GM19035 (cell line): Measurements from ENCODE around the gene IER5L.

Source experiments
- ATAC-seq: cut with Tn5 transposase; IDR thresholded peaks from one replicate; pipeline ENCODE4 v1.9.1; 2021; ENCODE audit not compliant: unreplicated experiment

The IER5L gene

DNA sequence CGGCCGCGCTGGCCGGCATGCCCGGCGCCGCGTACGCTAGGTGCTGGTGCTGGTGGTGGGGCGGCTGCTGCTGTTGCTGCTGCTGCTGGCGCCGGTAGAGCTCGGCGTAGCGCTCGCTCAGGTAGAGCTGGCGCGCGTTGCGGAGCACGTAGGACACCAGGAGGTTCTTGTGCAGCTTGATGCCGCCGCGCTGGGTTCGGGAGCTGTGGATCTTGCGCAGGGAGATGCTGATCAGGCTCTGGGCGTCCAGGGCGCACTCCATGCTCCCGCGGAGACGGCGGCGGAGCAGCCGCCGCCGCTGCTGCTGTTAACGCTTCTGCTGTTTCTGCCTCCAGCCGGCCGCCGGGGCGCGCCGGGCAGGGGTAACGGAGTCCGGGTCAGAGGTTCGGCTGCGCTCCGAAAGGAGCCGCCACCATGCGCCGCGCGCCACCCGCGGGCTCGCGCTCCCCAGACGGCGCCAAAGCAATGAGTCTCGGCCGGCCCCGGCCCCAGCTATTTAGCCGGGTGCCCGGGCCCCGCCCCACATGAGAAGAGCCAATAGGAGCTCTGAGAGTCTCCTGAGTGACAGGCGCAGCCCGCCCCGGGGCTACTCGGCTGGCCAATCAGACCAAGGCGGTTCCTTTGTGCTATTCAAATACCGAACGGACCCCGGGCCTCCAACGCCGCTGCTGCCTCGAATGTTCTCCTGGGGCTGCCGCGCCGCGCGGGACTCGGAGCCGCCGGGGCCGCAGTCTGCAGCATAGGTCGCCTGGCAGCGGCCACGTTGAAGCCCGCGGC, at the start of gene IER5L:
IER5L (minus strand) TSS at position 471 of the 777 bp plus-strand sequence; CDS start at position 262, 209 bp downstream.
- ATAC-seq = peak; percentile 84

DNA sequence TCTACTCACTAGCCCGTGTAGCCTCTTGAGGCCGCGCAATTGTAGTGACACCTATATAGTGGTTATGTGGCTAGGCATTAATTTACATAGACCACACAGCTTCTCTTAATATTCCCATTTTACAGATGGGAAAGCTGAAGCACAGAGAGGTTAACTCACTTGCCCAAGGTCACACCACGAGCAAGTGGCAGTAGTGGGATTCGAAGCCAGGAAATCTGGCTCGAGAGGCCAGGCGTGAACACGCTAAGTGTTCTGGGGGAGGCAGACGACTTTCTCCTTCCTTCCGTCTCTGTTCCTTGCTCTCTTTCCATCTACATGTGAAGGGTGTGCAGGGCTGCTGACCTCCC, 49.8 kb upstream of the IER5L start:
- ATAC-seq = no peak

DNA sequence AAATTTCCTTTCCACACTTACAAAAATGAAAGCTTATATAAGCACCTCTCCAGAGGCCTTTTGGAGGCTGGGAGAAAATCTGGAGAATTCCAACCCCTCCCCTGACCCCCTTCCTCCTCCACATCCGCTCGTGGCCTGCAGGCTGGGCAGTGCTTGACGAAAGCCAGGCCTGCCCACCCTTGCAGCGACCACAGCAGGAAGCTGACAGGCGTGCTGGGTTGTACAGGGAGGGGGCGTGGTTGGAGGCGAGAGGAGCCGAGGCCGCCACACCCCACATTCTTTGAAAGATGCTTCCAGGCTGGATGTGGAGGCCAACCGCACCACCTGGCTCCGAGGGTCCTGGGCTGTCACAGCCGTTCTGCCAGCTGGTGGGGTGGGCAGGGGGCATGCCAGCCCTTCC, 47.8 kb upstream of the IER5L start:
- no peak for ATAC-seq

DNA sequence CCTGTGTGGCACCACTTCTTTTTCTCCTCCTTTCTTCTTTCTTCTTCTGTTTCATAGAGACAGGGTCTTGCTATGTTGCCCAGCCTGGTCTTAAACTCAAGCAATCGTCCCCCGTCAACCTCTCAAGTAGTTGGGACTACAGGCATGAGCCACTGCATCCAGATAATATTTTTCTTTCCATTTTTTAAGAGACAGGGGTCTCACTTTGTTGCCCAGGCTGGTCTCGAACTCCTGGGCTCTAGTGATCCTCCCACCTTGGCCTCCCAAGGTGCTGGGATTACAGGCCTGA, 47.4 kb upstream of the IER5L start:
- no peak for ATAC-seq

- ATAC-seq = no peak
Observed at GRCh38 chr9:129224618-129225489, 46.8 kb upstream of the IER5L start.

DNA sequence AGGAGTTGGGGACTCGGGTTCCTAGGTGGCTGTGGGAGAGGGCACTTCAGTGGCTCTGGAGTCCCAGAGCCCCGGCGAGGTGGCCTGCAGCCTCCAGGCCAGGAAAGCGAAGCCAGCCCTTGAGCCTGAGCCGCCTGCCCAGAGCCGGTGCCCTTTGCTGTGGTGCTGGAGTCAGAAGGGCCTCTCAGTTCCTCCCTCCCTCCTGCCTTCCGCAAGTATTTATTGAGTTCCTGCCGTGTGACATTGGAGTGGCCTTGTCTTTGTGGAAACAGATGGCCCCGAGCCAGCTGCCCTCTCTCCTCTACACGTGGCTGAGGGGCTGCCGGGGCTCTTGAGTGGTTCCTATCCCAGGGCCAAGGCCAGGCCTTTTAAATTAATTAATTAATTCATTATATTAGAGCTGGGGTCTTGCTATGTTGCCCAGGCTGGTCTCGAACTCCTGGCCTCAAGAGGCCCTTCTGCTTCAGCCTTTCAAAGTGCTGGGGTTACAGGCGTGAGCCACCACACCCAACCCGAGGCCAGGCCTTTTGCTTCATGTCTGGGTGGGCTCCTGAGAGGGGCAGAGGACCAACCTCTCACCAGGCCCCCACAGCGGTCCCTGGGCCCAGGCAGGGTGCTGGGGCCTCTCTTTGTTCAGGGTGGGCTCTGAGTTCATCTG, 45.6 kb upstream of the IER5L start:
- ATAC-seq = no peak

- no peak for ATAC-seq
Observed at GRCh38 chr9:129222819-129223218, 44.8 kb upstream of the IER5L start.

DNA sequence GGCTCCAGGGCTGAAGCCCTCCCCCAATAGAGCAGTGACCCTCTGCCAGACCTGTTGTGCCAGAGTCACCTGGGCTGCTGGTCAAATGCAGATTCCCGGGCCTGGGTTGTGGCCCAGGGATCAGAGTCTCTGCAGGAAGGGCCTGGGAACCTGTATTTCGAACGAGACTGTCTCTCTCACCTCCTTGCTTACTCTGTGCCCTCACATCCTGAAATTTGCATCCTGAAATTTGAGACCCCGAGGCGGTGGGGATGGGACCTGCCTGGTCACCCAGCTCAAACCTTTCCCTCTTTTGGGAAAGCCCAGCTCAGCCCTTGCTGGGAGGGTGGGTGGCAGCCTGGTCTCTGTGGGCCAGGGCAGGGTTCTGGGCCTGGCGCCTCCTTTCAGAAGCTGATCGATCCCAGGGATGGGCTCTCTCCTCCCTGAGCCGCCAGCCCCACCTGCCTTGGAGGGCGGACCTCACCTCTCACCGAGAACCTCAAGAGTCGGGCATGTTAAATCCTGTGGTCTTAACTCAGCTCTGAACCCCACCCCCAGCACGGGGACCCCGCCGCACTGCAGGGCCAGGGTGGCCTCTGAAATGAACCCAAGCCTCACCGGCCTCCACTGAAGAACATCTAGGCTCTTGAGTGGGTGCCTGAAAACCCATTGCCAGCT, 44.0 kb upstream of the IER5L start:
- no peak for ATAC-seq

- no peak for ATAC-seq
Observed at GRCh38 chr9:129221233-129221632, 43.2 kb upstream of the IER5L start.

DNA sequence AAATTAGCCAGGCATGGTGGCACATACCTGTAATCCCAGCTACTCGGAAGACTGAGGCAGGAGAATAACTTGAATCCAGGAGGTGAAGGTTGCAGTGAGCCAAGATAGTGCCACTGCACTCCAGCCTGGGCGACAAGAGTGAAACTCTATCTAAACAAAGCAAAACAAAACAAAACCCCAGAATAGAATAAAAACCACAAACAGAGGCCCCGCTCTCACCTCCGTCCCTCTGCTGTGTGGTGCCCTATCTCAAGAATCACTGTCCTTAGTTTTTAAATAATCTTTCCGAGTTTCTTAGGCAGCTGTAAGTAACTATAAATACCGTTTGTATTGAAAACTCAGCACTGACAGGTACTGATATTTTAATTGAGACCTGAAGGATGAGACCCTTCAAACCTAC, 42.7 kb upstream of the IER5L start:
- ATAC-seq = no peak

DNA sequence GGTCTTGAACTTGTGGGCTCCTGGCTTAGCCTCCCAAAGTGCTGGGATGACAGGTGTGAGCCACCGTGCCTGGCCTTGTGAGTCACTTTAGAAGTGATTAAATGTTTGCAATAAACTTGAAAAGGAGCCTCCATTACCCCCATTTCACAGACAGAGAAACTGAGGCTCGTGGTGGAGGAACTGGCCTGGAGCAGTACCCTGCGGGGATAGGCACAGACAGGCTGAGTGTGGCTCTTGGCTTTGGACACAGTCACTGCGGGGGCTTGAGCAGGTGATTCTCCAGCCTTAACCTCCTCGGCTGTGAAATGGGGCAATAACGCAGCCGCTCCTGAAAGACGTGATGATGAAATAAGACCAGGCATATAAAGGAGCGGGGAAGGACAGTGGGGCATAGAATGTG, 40.9 kb upstream of the IER5L start:
- no peak for ATAC-seq

DNA sequence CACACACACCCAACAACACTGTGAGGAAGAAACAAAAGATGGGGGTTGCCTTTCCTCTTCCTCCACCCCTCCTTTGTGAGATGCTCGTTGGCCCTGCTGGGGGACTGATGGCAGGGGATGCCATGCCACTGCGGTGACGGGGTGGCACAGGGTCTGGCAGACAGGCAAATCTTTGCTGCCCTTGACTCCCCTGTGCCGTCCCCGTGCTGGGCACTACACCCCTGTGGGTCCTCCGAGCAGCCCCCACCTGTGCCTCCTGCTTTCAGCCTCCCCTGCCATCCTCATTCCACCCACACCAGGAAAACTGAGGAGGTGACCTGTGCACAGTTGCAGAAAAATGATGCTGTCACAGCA, 40.2 kb upstream of the IER5L start:
- no peak for ATAC-seq

DNA sequence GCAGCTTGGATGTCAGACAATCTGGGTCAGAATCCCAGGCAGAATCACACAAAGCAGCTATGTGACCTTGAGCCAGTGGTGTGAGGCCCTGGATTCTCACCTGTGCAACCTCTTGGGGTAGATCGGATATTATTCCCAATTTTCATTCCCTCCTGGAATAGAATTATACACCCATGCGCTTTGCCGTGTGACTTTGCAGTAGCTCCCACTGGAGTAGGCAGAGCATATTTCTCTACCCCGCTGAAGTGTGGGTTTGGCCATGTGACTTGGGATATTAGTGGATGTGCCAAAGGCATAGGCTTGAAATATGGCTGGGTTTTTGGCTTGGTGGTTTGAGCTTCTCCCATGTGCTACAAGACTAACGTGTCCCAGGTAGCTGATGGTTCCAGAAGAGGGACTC, 35.5 kb upstream of the IER5L start:
- ATAC-seq = no peak

- no peak for ATAC-seq
Observed at GRCh38 chr9:129211686-129212085, 33.6 kb upstream of the IER5L start.

DNA sequence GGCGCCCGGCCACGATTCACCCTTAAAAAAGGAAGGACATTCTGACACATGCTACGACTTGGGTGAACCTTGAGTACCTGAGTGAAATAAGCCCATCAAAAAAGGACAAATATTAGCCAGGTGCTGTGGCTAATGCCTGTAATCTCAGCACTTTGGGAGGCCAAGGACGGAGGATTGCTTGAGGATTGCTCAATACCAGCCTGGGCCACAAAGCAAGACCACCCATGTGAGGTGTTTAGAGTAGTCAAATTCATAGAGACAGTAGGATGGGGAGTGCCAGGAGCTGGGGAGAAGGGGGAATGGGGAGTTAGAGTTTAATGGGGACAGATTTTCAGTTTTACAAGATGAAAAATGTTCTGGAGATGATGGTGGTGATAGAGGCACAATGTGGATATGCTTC, 32.1 kb upstream of the IER5L start:
- no peak for ATAC-seq

DNA sequence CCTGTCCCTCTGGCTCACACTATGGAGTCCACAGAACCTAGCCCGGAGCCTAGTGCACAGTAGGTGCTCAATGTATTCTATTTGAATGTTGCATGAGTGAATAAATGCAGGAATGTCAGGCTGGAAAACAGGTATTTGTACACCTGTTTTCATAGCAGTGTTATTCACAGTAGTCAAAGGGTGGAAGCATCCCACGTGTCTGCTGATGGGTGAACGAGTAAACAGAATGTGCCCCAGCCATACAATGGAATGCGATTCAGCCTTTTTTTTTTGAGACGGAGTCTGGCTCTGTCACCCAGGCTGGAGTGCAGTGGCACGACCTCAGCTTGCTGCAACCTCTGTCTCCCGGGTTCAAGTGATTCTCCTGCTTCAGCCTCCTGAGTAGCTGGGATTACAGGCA, 31.5 kb upstream of the IER5L start:
- no peak for ATAC-seq

- no peak for ATAC-seq
Observed at GRCh38 chr9:129209109-129209508, 31.0 kb upstream of the IER5L start.

GRCh38 chr9:129208207-129209032, 30.4 kb upstream of the IER5L start:
- no peak for ATAC-seq

DNA sequence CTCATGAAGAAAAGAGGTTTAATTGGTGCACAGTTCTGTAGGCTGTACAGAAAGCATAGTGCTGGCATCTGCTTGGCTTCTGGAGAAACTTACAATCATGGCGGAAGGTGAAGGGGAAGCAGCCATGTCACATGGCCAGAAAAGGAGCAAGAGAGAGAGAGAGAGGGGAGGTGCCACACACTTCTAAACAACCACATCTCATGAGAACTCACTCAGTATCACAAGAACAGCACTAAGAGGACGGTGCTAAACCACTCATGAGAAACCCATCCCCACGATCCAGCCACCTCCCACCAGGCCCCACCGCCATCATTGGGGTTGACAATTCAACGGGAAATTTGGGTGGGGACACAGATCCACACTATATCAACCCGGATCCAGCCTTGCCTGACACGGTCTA, 28.8 kb upstream of the IER5L start:
- no peak for ATAC-seq

- ATAC-seq = no peak
Observed at GRCh38 chr9:129206401-129206800, 28.3 kb upstream of the IER5L start.

DNA sequence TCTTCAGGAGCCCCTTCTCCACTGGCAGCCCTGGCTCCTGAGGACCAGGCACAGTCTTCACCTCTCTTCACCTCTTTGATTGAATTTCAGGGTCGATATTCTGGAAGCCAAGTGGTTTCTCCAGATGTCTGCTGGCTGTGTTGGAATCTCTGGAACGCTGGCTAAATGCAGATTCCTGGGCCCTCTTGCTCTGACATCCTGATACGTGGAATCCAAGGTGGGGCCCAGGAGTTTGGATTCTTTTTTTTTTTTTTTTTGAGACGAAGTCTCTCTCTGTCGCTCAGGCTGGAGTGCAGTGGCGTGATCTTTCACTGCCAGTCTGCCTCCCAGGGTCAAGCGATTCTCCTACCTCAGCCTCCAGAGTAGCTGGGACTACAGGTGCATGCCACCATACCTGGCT, 26.8 kb upstream of the IER5L start:
- ATAC-seq = no peak
